ENCODE results near the gene PIEZO2.

PIEZO2 gene

DNA sequence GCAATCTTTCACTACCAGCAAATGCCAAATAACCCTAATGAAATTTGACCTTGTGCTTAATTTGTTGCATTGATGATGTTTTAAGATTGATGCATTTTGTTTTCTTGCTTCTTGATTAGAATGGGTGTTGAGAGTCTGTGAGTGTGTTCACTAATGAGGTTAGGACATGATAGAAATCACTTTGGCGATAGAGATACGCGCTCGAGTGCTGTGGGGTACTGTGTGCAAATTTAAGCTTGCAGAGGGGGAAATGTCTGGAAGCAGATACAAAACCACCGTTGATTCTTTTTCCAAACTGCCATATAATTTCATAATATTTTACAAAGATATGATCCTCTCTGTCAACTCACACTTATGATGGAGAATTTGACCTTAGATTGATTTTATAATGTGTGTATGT, 200.9 kb downstream of the PIEZO2 start:
- Histone ChIP-seq H3K4me2 (ENCODE audit: low read depth, low read length, poor library complexity, severe bottlenecking) (no peak overlapping the region), H3K9me3 (ENCODE audit: insufficient read depth, low read length) (peaks cover 4% of the 10 kb centered on the region; the same call in 1 of the 2 replicates)

DNA sequence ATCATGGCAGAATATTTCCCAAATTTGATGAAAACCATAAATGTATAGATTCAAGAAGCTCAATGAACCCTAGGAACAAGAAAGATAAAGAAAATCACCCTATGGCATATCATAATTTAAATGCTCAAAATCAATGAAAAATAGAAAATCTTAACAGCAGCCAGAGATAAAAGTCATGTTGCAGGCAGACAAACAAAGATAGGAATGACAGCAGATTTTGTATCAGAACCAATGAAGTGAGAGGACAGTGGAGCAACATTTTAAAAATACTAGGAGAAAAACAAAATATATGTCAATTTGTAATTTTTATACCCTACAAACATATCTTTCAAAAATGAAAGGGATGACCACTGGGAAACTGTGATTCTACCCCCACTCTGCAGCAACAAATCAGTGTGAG, 203.3 kb downstream of the PIEZO2 start:
- H3K4me3 ChIP-seq (ENCODE audit: insufficient read depth, low read length, poor library complexity, severe bottlenecking) = no peak overlapping the region
- no peak overlapping the region for H2AFZ ChIP-seq (ENCODE audit: low read depth, low read length, severe bottlenecking)
- no peaks in the 10 kb centered on the region for H3K79me2 ChIP-seq (ENCODE audit: insufficient read depth, low read length)
- H3K9me3 ChIP-seq (ENCODE audit: insufficient read depth, low read length) = peaks cover 4% of the 10 kb centered on the region; the same call in 1 of the 2 replicates
- H3K9ac ChIP-seq (ENCODE audit: low read length) = no peak overlapping the region
- no peak for TF ChIP-seq EZH2phosphoT487 (conservative IDR thresholded peaks at IDR 0.05; ENCODE audit: low read length)
- TF ChIP-seq, protein P1, sequence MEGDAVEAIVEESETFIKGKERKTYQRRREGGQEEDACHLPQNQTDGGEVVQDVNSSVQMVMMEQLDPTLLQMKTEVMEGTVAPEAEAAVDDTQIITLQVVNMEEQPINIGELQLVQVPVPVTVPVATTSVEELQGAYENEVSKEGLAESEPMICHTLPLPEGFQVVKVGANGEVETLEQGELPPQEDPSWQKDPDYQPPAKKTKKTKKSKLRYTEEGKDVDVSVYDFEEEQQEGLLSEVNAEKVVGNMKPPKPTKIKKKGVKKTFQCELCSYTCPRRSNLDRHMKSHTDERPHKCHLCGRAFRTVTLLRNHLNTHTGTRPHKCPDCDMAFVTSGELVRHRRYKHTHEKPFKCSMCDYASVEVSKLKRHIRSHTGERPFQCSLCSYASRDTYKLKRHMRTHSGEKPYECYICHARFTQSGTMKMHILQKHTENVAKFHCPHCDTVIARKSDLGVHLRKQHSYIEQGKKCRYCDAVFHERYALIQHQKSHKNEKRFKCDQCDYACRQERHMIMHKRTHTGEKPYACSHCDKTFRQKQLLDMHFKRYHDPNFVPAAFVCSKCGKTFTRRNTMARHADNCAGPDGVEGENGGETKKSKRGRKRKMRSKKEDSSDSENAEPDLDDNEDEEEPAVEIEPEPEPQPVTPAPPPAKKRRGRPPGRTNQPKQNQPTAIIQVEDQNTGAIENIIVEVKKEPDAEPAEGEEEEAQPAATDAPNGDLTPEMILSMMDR (IDR thresholded peaks at IDR 0.05; ENCODE audit: insufficient read depth, low read length, poor library complexity, severe bottlenecking) = no peak
- no peaks in the 10 kb centered on the region for H3F3A ChIP-seq (ENCODE audit: insufficient read depth)
- no peaks in the 10 kb centered on the region for H3K27me3 ChIP-seq (ENCODE audit: low read length)
- H3K36me3 ChIP-seq (ENCODE audit: low read length) = no peaks in the 10 kb centered on the region
- no peak overlapping the region for H3K27ac ChIP-seq (ENCODE audit: low read depth, low read length)
- no peaks in the 10 kb centered on the region for H4K20me1 ChIP-seq (ENCODE audit: low read depth, low read length)
- no peak overlapping the region for H3K4me2 ChIP-seq (ENCODE audit: low read depth, low read length, poor library complexity, severe bottlenecking)
- H3K9me2 ChIP-seq (replicated peaks; ENCODE audit: insufficient read depth, low read length) = no peaks in the 10 kb centered on the region

More for the DNA sequence above, 200.9 kb downstream of the PIEZO2 start:
- Histone ChIP-seq H2AFZ (ENCODE audit: low read depth, low read length, severe bottlenecking) (no peak overlapping the region), H3K36me3 (ENCODE audit: low read length) (no peaks in the 10 kb centered on the region), H3K79me2 (ENCODE audit: insufficient read depth, low read length) (no peaks in the 10 kb centered on the region), H3K9me2 (replicated peaks; ENCODE audit: insufficient read depth, low read length) (no peaks in the 10 kb centered on the region), H3K4me3 (ENCODE audit: insufficient read depth, low read length, poor library complexity, severe bottlenecking) (no peak overlapping the region), H3K9ac (ENCODE audit: low read length) (no peak overlapping the region), H4K20me1 (ENCODE audit: low read depth, low read length) (no peaks in the 10 kb centered on the region), H3K27me3 (ENCODE audit: low read length) (no peaks in the 10 kb centered on the region), H3K27ac (ENCODE audit: low read depth, low read length) (no peak overlapping the region), H3F3A (ENCODE audit: insufficient read depth) (no peaks in the 10 kb centered on the region)
- TF ChIP-seq, protein P1 (IDR thresholded peaks at IDR 0.05; ENCODE audit: insufficient read depth, low read length, poor library complexity, severe bottlenecking) = no peak
- no peak for TF ChIP-seq EZH2phosphoT487 (conservative IDR thresholded peaks at IDR 0.05; ENCODE audit: low read length)

DNA sequence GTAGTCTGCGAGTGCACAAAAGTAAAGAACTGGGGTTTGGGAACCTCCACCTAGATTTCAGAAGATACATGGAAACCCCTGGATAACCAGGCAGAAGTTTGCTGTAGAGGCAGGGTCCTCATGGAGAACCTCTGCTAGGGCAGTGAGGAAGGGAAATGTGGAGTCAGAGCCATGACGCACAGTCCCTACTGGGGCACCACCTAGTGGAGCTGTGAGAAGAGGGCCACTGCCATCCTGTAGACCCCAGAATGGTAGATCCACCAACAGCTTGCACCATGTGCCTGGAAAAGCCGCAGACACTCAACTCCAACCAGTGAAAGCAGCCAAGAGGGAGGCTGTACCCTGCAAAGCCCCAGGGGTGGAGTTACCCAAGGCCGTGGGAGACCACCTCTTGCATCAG, 206.4 kb downstream of the PIEZO2 start:
- H3F3A ChIP-seq (ENCODE audit: insufficient read depth) = no peaks in the 10 kb centered on the region
- H3K36me3 ChIP-seq (ENCODE audit: low read length) = no peaks in the 10 kb centered on the region
- H4K20me1 ChIP-seq (ENCODE audit: low read depth, low read length) = no peaks in the 10 kb centered on the region
- H3K4me2 ChIP-seq (ENCODE audit: low read depth, low read length, poor library complexity, severe bottlenecking) = no peak overlapping the region
- no peaks in the 10 kb centered on the region for H3K27me3 ChIP-seq (ENCODE audit: low read length)
- H3K9me2 ChIP-seq (replicated peaks; ENCODE audit: insufficient read depth, low read length) = no peaks in the 10 kb centered on the region
- H3K4me3 ChIP-seq (ENCODE audit: insufficient read depth, low read length, poor library complexity, severe bottlenecking) = no peak overlapping the region
- no peak overlapping the region for H3K27ac ChIP-seq (ENCODE audit: low read depth, low read length)
- H3K79me2 ChIP-seq (ENCODE audit: insufficient read depth, low read length) = no peaks in the 10 kb centered on the region
- TF ChIP-seq EZH2phosphoT487 (conservative IDR thresholded peaks at IDR 0.05; ENCODE audit: low read length) = no peak
- TF ChIP-seq, protein P1 (IDR thresholded peaks at IDR 0.05; ENCODE audit: insufficient read depth, low read length, poor library complexity, severe bottlenecking) = no peak
- H3K9me3 ChIP-seq (ENCODE audit: insufficient read depth, low read length) = peaks cover 4% of the 10 kb centered on the region; the same call in 1 of the 2 replicates
- no peak overlapping the region for H2AFZ ChIP-seq (ENCODE audit: low read depth, low read length, severe bottlenecking)
- no peak overlapping the region for H3K9ac ChIP-seq (ENCODE audit: low read length)

Measured in SU-DHL-6 (cell line).